ENCODE data around the gene RXRA. TPM values are rescaled to one million over a fixed set of nuclear protein-coding genes. Genes with fewer than 3 reads are reported as not detected.

RXRA gene
- total and polyA plus RNA-seq, 2 of the 4 experiments (the other 2 are of a cell fraction), result 7.5 to 17.9 TPM

- H4K20me1 ChIP-seq (ENCODE audit: insufficient read depth, low read length), result peaks cover 95% of the 10 kb centered on the region
- no peak overlapping the region for H3K14ac ChIP-seq (replicated peaks; ENCODE audit: low read depth, low read length)
- no peak overlapping the region for H3K23ac ChIP-seq (ENCODE audit: low read depth, low read length)
- ATAC-seq (ENCODE audit: low read depth) (no peak), DNase-seq (no peak)
- H3K56ac ChIP-seq (ENCODE audit: extremely low read depth, insufficient read depth, low read length), result no peak overlapping the region
- H3K4me3 ChIP-seq (ENCODE audit: insufficient read depth, low read depth, low read length), result no peak overlapping the region
- H3K27me3 ChIP-seq (ENCODE audit: control insufficient read depth, insufficient read depth, low read length), result no peaks in the 10 kb centered on the region
- no peaks in the 10 kb centered on the region for H3K9me3 ChIP-seq (ENCODE audit: control insufficient read depth, insufficient read depth, low read length)
- WGBS, 2 experiments (ENCODE audit: extremely low coverage in 2 of 2, insufficient read length in 1 of 2), result 94% methylated on average over 21 of the region's 30 CpGs; no CpG with 5 or more reads in 1 of the 2 experiments
- H2AK9ac ChIP-seq (replicated peaks; ENCODE audit: low read depth, low read length, poor library complexity), result no peak overlapping the region
- no peak overlapping the region for H2BK5ac ChIP-seq (ENCODE audit: low read depth, low read length, poor library complexity, severe bottlenecking)
- H3K4me2 ChIP-seq (ENCODE audit: low read depth, low read length), result no peak overlapping the region
- H2AK5ac ChIP-seq (ENCODE audit: low read depth, low read length), result no peak overlapping the region
- H2BK15ac ChIP-seq (ENCODE audit: low read depth, low read length), result no peak overlapping the region
- no peak overlapping the region for H2BK120ac ChIP-seq (ENCODE audit: low read depth, low read length)
- TF ChIP-seq POLR2A (IDR thresholded peaks at IDR 0.05; ENCODE audit: low read depth, low read length) (no peak), MAZ (IDR thresholded peaks at IDR 0.05; ENCODE audit: borderline replicate concordance, low read depth, low read length) (no peak), RCOR1 (IDR thresholded peaks at IDR 0.05; ENCODE audit: insufficient replicate concordance, low read length) (no peak), FOS (IDR thresholded peaks at IDR 0.05; ENCODE audit: low read depth, low read length) (no peak), CTCF (conservative IDR thresholded peaks at IDR 0.05; ENCODE audit: low read depth, low read length) (no peak), USF2 (IDR thresholded peaks at IDR 0.05; ENCODE audit: low read depth, low read length) (no peak), SMC3 (IDR thresholded peaks at IDR 0.05; ENCODE audit: low read depth, low read length) (no peak), NFE2L2 (IDR thresholded peaks at IDR 0.05; ENCODE audit: low read depth, low read length) (no peak), RAD21 (IDR thresholded peaks at IDR 0.05; ENCODE audit: low read length) (no peak), ELK1 (IDR thresholded peaks at IDR 0.05; ENCODE audit: borderline replicate concordance, low read depth, low read length) (no peak), MXI1 (IDR thresholded peaks at IDR 0.05; ENCODE audit: borderline replicate concordance, low read depth, low read length) (no peak), CHD1 (IDR thresholded peaks at IDR 0.05; ENCODE audit: low read depth, low read length) (no peak), MAFK (IDR thresholded peaks at IDR 0.05; ENCODE audit: low read depth, low read length) (no peak)
- intact Hi-C loops (cut with micrococcal nuclease) (no loop called here), dilution Hi-C loops (cut with HindIII; ENCODE audit: low sequenced_read_pairs, unreplicated experiment) (no loop called here), in situ Hi-C loops (cut with MboI; ENCODE audit: low sequenced_read_pairs) (loop anchor here (5.0 kb wide), 1 partner anchor 96 kb away; no protein-coding TSS in a partner anchor)
- H3K9me1 ChIP-seq (ENCODE audit: insufficient read depth, low read length), result peaks cover 32% of the 10 kb centered on the region
- CTCF ChIA-PET, result no interaction called here
- no peak overlapping the region for H3K4ac ChIP-seq (ENCODE audit: low read depth, low read length)
- no peak overlapping the region for H4K91ac ChIP-seq (ENCODE audit: insufficient read depth, low read depth, low read length)
- no peaks in the 10 kb centered on the region for H3K36me3 ChIP-seq (ENCODE audit: control insufficient read depth, insufficient read depth, low read length)
- no peak overlapping the region for H3K9ac ChIP-seq (ENCODE audit: low read depth, low read length)
- BruUV-seq (replicated peaks), result no TSS peak
- no peak overlapping the region for H2AFZ ChIP-seq (replicated peaks; ENCODE audit: low read length, poor library complexity)
- H4K8ac ChIP-seq (ENCODE audit: low read depth in 2 of 2, low read length in 2 of 2), result no peak overlapping the region
- H3K27ac ChIP-seq (ENCODE audit: insufficient read depth, low read length), result no peak overlapping the region
- POLR2A ChIA-PET (ENCODE audit: unreplicated experiment), result no interaction called here
- no peak overlapping the region for H2BK20ac ChIP-seq (ENCODE audit: low read depth, low read length)
- H3K18ac ChIP-seq (ENCODE audit: low read depth, low read length), result no peak overlapping the region
- H4K5ac ChIP-seq (ENCODE audit: low read depth, low read length), result no peak overlapping the region
- peaks cover 0 to 92% of the 10 kb centered on the region in 2 experiments; a peak in 3 of 4 replicates for H3K79me1 ChIP-seq (ENCODE audit: low read depth in 1 of 2, low read length in 2 of 2)
- H3K4me1 ChIP-seq (ENCODE audit: control insufficient read depth, insufficient read depth, low read length), result peaks cover 51% of the 10 kb centered on the region
These were observed 5.2 kb downstream of the RXRA start for GRCh38 chr9:134331186-134332025.
